GM12864 (cell line): ENCODE results near the gene SNRPB2.

Experiments
- DNase-seq: peaks from one replicate; pipeline ENCODE4 v3.0.0-alpha.2; 2011; ENCODE audit warnings: low read depth
- H3K4me3 ChIP-seq: 2 replicates; pipeline ENCODE4 v1.5.1; 2011; ENCODE audit warnings: mild to moderate bottlenecking, low read depth, low read length, control low read depth
- CTCF ChIP-seq: IDR thresholded peaks from 2 replicates; pipeline ENCODE4 v1.5.1; 2011; ENCODE audit warnings: low read depth, mild to moderate bottlenecking, moderate library complexity, low read length, control low read depth, inconsistent platforms; ENCODE audit errors: missing control alignments

Gene SNRPB2

GRCh38 chr20:16709017-16709416 is 20.8 kb upstream of the SNRPB2 start:
- DNase-seq: no peak
- no peak overlapping the region for H3K4me3 ChIP-seq
- no peak for TF ChIP-seq CTCF

- DNase-seq: no peak
- TF ChIP-seq CTCF: no peak
- H3K4me3 ChIP-seq: no peak overlapping the region
Observed at GRCh38 chr20:16710781-16711180, 19.0 kb upstream of the SNRPB2 start.

- no peak for DNase-seq
Observed at GRCh38 chr20:16711661-16712258, 18.1 kb upstream of the SNRPB2 start.

GRCh38 chr20:16712511-16712947 is 17.3 kb upstream of the SNRPB2 start:
- no peak for TF ChIP-seq CTCF
- no peak for DNase-seq
- no peak overlapping the region for H3K4me3 ChIP-seq

More at GRCh38 chr20:16711661-16712258, 18.1 kb upstream of the SNRPB2 start:
- no peak for TF ChIP-seq CTCF
- no peak overlapping the region for H3K4me3 ChIP-seq

- no peak for TF ChIP-seq CTCF
- H3K4me3 ChIP-seq: no peak overlapping the region
Observed at GRCh38 chr20:16713066-16713465, 16.8 kb upstream of the SNRPB2 start.

GRCh38 chr20:16714242-16714641 is 15.6 kb upstream of the SNRPB2 start:
- no peak for DNase-seq
- no peak overlapping the region for H3K4me3 ChIP-seq
- TF ChIP-seq CTCF: no peak

More at GRCh38 chr20:16713066-16713465, 16.8 kb upstream of the SNRPB2 start:
- no peak for DNase-seq

GRCh38 chr20:16714751-16715150 is 15.1 kb upstream of the SNRPB2 start:
- H3K4me3 ChIP-seq: no peak overlapping the region
- no peak for DNase-seq
- no peak for TF ChIP-seq CTCF
